Astrocyte (in vitro differentiated cells and primary cell): ENCODE measurements around the gene UBA3.

Experiments used
- CTCF ChIP-seq: IDR thresholded peaks from 2 replicates; pipeline ENCODE4 v1.5.1; 2011; ENCODE audit warnings: low read depth, mild to moderate bottlenecking, inconsistent platforms, low read length, moderate library complexity; ENCODE audit not compliant: insufficient read depth
- EZH2 ChIP-seq: IDR thresholded peaks from 2 replicates; pipeline ENCODE4 v1.6.1; 2012; ENCODE audit warnings: mild to moderate bottlenecking, low read length, inconsistent platforms; ENCODE audit not compliant: insufficient read depth

GRCh38 chr3:69094467-69095205 lies 14.5 kb upstream of the UBA3 start:
- no peak for TF ChIP-seq CTCF
- TF ChIP-seq EZH2 = no peak
